PFSK-1 (cell line): Measurements from ENCODE around the gene ZFYVE9.

Source experiments
- FOXP2 ChIP-seq: optimal IDR thresholded peaks from 2 replicates; pipeline ENCODE3; 2011; ENCODE audit warnings: borderline replicate concordance, control low read depth, inconsistent platforms; ENCODE audit not compliant: insufficient read depth; ENCODE audit errors: extremely low read length, extremely low read depth
- POLR2AphosphoS5 ChIP-seq: IDR thresholded peaks from 2 replicates; pipeline ENCODE4 v1.6.1; 2012; ENCODE audit warnings: low read depth, mild to moderate bottlenecking, control low read depth, low read length, moderate library complexity
- REST ChIP-seq, 2 experiments: IDR thresholded peaks; 2 replicates each; pipeline versions ENCODE4 v1.6.1 to v1.8.0; 2011 to 2012; ENCODE audit warnings: low read depth in 2 of 2, low read length in 2 of 2, control low read depth in 1 of 2, inconsistent platforms in 1 of 2, mild to moderate bottlenecking in 1 of 2, moderate library complexity in 1 of 2; ENCODE audit not compliant: insufficient read depth in 1 of 2
- SIN3A ChIP-seq: IDR thresholded peaks from 2 replicates; pipeline ENCODE4 v1.6.1; 2012; ENCODE audit warnings: mild to moderate bottlenecking, low read length, moderate library complexity, borderline replicate concordance; ENCODE audit not compliant: insufficient read depth
- TAF1 ChIP-seq: IDR thresholded peaks from 2 replicates; pipeline ENCODE4 v1.6.1; 2012; ENCODE audit warnings: low read length, control low read depth, borderline replicate concordance; ENCODE audit not compliant: insufficient read depth

The ZFYVE9 gene

DNA sequence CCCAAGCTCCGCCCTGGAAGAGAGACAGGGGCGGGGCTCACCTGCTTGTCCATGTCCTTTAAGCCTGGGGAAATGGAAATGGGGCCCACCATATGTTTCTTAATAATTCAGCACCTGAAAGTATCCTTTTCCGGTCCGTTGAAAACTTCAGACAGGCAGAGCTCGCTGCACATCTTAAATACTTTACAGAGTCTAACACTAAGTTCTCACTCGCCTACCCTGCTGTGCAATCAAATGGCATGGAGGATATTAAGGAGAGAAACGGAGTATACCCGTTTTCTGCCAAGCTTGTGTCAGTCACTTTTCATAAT lies 224.6 kb downstream of the ZFYVE9 start:
- TF ChIP-seq FOXP2, result no peak
- no peak for TF ChIP-seq SIN3A

GRCh38 chr1:52367272-52367671 lies 225.4 kb downstream of the ZFYVE9 start:
- TF ChIP-seq SIN3A, result no peak
- no peak for TF ChIP-seq REST (IDR thresholded peaks at IDR 0.05; ENCODE audit: insufficient read depth in 1 of 2, low read depth in 2 of 2, low read length in 2 of 2)
- no peak for TF ChIP-seq POLR2AphosphoS5
- no peak for TF ChIP-seq TAF1
- no peak for TF ChIP-seq FOXP2

DNA sequence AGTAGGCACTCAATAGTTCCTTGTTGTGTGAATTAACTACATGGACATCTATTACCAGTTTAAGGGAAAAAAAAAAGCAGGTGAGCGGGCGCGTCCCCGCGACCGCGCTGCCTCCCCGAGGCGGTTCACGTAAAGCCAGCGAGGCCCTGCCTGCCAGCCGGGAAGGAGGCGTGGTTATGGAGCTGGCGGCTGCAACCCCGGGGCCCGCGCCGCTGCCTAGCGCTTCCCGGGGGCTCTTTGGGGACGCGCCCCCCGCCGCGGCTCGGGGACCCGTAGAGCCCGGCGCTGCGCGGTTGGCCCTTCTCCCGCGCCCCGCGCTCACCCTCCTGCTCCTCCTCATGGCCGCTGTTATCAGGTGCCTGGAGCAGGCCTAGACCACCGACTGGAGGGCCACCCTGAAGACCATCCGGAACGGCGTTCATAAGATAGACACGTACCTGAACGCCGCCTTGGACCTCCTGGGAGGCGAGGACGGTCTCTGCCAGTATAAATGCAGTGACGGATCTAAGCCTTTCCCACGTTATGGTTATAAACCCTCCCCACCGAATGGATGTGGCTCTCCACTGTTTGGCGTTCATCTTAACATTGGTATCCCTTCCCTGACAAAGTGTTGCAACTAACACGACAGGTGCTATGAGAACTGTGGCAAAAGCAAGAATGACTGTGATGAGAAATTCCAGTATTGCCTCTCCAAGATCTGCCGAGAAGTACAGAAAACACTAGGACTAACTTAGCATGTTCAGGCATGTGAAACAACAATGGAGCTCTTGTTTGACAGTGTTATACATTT lies 226.7 kb downstream of the ZFYVE9 start:
- no peak for TF ChIP-seq FOXP2
- no peak for TF ChIP-seq POLR2AphosphoS5
- no peak for TF ChIP-seq SIN3A
- no peak for TF ChIP-seq TAF1
- no peak for TF ChIP-seq REST (IDR thresholded peaks at IDR 0.05; ENCODE audit: insufficient read depth in 1 of 2, low read depth in 2 of 2, low read length in 2 of 2)

GRCh38 chr1:52385376-52385775 lies 243.5 kb downstream of the ZFYVE9 start:
- TF ChIP-seq FOXP2 (no peak), TAF1 (no peak), REST (IDR thresholded peaks at IDR 0.05; ENCODE audit: insufficient read depth in 1 of 2, low read depth in 2 of 2, low read length in 2 of 2) (no peak), POLR2AphosphoS5 (no peak), SIN3A (no peak)

- TF ChIP-seq SIN3A (no peak), FOXP2 (no peak)
These were observed 244.6 kb downstream of the ZFYVE9 start for GRCh38 chr1:52386458-52386857.

DNA sequence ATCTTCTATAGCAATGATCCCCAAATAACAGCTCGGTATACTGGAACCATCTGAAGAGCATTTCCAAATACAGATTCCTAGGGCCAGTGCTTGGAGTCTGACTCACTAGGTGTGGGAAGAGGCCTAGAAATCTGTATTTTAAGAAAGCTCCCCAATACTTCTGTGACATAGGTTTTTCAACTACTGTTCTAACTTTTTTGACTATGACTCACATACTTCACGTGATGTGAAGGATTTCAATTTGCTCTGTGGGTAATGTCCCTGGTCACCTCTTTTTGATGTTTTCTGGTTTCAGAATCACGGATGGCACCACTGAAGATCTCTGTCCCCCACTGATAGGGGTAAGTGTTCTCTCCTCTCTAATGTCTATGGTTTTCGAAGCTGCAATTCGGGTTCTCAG lies 251.3 kb downstream of the ZFYVE9 start:
- TF ChIP-seq FOXP2, result no peak
- no peak for TF ChIP-seq SIN3A
- no peak for TF ChIP-seq POLR2AphosphoS5
- no peak for TF ChIP-seq TAF1
- no peak for TF ChIP-seq REST (IDR thresholded peaks at IDR 0.05; ENCODE audit: insufficient read depth in 1 of 2, low read depth in 2 of 2, low read length in 2 of 2)
